Epithelial cell of proximal tubule (primary cell): ENCODE data around the gene CNTLN. TPM values are rescaled to one million over a fixed set of nuclear protein-coding genes. Genes with fewer than 3 reads are reported as not detected.

Experiments used
- DNase-seq: peaks from one replicate; pipeline ENCODE4 v3.0.0-alpha.2; 2011; ENCODE audit warnings: low read depth
- H3K4me3 ChIP-seq: 2 replicates; pipeline ENCODE4 v1.5.1; 2011; ENCODE audit warnings: low read depth, mild to moderate bottlenecking, low read length
- CTCF ChIP-seq: conservative IDR thresholded peaks from 2 replicates; pipeline ENCODE4 v1.5.1; 2012; ENCODE audit warnings: low read depth, mild to moderate bottlenecking, low read length
- total RNA-seq: library from RNA; depleted of rRNA; stranded (reverse); fragments of >200 nt; gene quantifications from 2 replicates; pipeline ENCODE4 v1.2.3, GENCODE V29; 2015

The CNTLN gene
- total RNA-seq, 1 donor from 2014 or later, result 5.6 TPM

- no peak for TF ChIP-seq CTCF
- no peak for DNase-seq
- no peak overlapping the region for H3K4me3 ChIP-seq
Measured at GRCh38 chr9:17120203-17120602, 14.6 kb upstream of the CNTLN start.

- no peak for DNase-seq
- H3K4me3 ChIP-seq, result no peak overlapping the region
- TF ChIP-seq CTCF, result no peak
Measured at GRCh38 chr9:17121264-17121663, 13.6 kb upstream of the CNTLN start.

GRCh38 chr9:17130291-17130690 is 4.5 kb upstream of the CNTLN start:
- no peak for DNase-seq
- TF ChIP-seq CTCF, result no peak
- H3K4me3 ChIP-seq, result no peak overlapping the region

- no peak for DNase-seq
- H3K4me3 ChIP-seq, result no peak overlapping the region
- TF ChIP-seq CTCF, result no peak
Measured at GRCh38 chr9:17130725-17131124, 4.1 kb upstream of the CNTLN start.

- H3K4me3 ChIP-seq, result no peak overlapping the region
- no peak for DNase-seq
- no peak for TF ChIP-seq CTCF
Measured at GRCh38 chr9:17131494-17131893, 3.3 kb upstream of the CNTLN start.

GRCh38 chr9:17135295-17136160 is 688 bp downstream of the CNTLN start:
- no peak for TF ChIP-seq CTCF
- no peak for DNase-seq
- peak overlapping the region; percentile 93 for H3K4me3 ChIP-seq

GRCh38 chr9:17137566-17137965 is 2.7 kb downstream of the CNTLN start:
- no peak for TF ChIP-seq CTCF
- no peak overlapping the region for H3K4me3 ChIP-seq
- no peak for DNase-seq
